HFFc6 (cell line): ENCODE results near the gene PTGS2. TPM values are rescaled to one million over a fixed set of nuclear protein-coding genes. Genes with fewer than 3 reads are reported as not detected.
"Not testable (repeated sequence)": the region's sequence is repeated elsewhere in the genome, so short reads cannot be mapped to it uniquely, and the experiment has no call there.

Experiments used
- DNase-seq: peaks from one replicate; pipeline ENCODE4 v3.0.0-alpha.2; 2018
- H3K27ac Mint-ChIP-seq: 2 replicates; pipeline ENCODE4 v1.8.0; 2020; ENCODE audit warnings: mild to moderate bottlenecking, mixed read lengths
- H3K27me3 Mint-ChIP-seq: 2 replicates; pipeline ENCODE4 v1.8.0; 2021; ENCODE audit warnings: mild to moderate bottlenecking, moderate library complexity, mixed read lengths; ENCODE audit not compliant: insufficient read depth
- H3K36me3 Mint-ChIP-seq: 2 replicates; pipeline ENCODE4 v1.8.0; 2021; ENCODE audit warnings: low read depth, mixed read lengths
- H3K4me1 Mint-ChIP-seq: 2 replicates; pipeline ENCODE4 v1.8.0; 2020; ENCODE audit warnings: low read depth, mixed read lengths
- H3K4me3 Mint-ChIP-seq: 2 replicates; pipeline ENCODE4 v1.8.0; 2020; ENCODE audit warnings: mild to moderate bottlenecking, moderate library complexity, mixed read lengths
- H3K9me3 Mint-ChIP-seq: 2 replicates; pipeline ENCODE4 v1.8.0; 2020; ENCODE audit warnings: mild to moderate bottlenecking, mixed read lengths
- total RNA-seq, 6 experiments: library from RNA; stranded (reverse); fragmentation: NEBNext Ultra II Directional; extraction: Animal tissue kit (Norgen Biotek cat#: 25700); gene quantifications; 2 replicates in 1 of 6; 3 replicates in 5 of 6; pipeline ENCODE4 v1.2.3, GENCODE V29; 2021
- TF ChIP-seq, protein P1 (sequence below): fragments of 200-600 bp; sonication (generic); IDR thresholded peaks from 2 replicates; pipeline ENCODE4 v1.5.0; 2021; ENCODE audit warnings: antibody characterized with exemption, mild to moderate bottlenecking

Gene PTGS2
- total RNA-seq, 6 experiments from 2014 or later = 59.2 to 176 (median 70.3) TPM

DNA sequence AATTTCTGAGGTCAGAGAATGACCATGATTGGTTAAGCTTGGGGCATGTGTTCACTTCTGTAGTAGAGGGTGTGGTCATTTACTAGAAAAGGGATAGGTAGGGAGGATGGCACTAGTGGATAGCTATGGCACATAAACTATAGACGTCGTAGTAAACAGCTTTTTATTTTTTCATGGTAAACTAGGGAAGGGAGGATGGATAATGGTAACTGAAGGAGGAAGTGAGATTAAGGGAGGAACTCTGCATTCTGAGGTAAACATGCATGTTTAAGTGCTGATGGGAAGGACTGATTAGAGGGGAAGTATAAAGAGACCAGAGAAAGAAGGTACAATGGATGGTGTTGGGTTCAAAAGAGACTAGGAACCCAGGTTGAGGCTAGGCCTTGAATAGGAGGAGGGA, 26.9 kb downstream of the PTGS2 start:
- no peak overlapping the region for H3K27ac Mint-ChIP-seq
- no peak for DNase-seq
- TF ChIP-seq, protein P1, sequence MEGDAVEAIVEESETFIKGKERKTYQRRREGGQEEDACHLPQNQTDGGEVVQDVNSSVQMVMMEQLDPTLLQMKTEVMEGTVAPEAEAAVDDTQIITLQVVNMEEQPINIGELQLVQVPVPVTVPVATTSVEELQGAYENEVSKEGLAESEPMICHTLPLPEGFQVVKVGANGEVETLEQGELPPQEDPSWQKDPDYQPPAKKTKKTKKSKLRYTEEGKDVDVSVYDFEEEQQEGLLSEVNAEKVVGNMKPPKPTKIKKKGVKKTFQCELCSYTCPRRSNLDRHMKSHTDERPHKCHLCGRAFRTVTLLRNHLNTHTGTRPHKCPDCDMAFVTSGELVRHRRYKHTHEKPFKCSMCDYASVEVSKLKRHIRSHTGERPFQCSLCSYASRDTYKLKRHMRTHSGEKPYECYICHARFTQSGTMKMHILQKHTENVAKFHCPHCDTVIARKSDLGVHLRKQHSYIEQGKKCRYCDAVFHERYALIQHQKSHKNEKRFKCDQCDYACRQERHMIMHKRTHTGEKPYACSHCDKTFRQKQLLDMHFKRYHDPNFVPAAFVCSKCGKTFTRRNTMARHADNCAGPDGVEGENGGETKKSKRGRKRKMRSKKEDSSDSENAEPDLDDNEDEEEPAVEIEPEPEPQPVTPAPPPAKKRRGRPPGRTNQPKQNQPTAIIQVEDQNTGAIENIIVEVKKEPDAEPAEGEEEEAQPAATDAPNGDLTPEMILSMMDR = no peak

DNA sequence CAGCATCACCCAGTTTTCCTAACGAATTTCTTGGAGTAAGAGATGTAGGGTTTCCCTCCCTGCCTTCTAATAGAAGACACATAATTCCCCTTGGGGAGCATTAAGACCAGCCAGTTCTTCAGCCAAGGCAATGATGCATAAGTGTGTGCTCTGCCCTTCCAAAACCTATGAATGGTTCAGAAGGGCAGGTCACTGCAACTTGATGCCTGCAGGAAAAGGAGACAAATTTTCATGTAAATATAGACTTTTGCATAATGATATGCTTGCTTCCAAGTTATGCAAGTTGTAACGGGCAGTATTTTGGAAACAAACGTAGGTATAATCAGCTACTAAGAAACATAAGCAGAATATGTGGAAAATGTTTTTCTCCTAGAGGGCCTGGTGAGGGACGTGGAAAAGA, 31.6 kb downstream of the PTGS2 start:
- Mint-ChIP-seq H3K4me1 (peaks cover 6% of the 10 kb centered on the region), H3K27me3 (no peaks in the 10 kb centered on the region; the same call in none of the 2 replicates), H3K9me3 (no peaks in the 10 kb centered on the region), H3K4me3 (no peak overlapping the region), H3K27ac (no peak overlapping the region), H3K36me3 (no peaks in the 10 kb centered on the region)
- DNase-seq = no peak
- TF ChIP-seq, protein P1 = no peak

More for the DNA sequence above, 26.9 kb downstream of the PTGS2 start:
- no peaks in the 10 kb centered on the region for H3K36me3 Mint-ChIP-seq
- H3K4me3 Mint-ChIP-seq = no peak overlapping the region
- no peaks in the 10 kb centered on the region for H3K9me3 Mint-ChIP-seq
- H3K27me3 Mint-ChIP-seq = peaks cover 1% of the 10 kb centered on the region
- H3K4me1 Mint-ChIP-seq = no peaks in the 10 kb centered on the region

DNA sequence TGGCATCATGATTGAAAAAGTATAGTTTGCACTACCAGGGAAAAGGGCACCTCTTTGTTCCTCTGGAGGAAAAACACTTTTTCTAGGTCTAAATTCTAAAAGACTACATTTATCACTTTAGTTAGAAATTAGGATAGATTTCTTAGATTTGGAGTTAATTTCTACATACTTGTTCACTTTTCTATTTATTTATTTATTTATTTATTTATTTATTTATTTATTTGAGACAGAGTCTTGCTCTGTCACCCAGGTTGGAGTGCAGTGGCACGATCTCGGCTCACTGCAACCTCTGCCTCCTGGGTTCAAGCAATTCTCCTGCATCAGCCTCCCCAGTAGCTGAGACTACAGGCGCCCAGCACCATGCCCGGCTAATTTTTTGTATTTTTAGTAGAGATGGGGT, 32.2 kb downstream of the PTGS2 start:
- not testable (repeated sequence) for H3K27ac Mint-ChIP-seq, DNase-seq, H3K36me3 Mint-ChIP-seq, H3K27me3 Mint-ChIP-seq, H3K4me3 Mint-ChIP-seq, H3K9me3 Mint-ChIP-seq
- H3K4me1 Mint-ChIP-seq = peaks cover 12% of the 10 kb centered on the region

DNA sequence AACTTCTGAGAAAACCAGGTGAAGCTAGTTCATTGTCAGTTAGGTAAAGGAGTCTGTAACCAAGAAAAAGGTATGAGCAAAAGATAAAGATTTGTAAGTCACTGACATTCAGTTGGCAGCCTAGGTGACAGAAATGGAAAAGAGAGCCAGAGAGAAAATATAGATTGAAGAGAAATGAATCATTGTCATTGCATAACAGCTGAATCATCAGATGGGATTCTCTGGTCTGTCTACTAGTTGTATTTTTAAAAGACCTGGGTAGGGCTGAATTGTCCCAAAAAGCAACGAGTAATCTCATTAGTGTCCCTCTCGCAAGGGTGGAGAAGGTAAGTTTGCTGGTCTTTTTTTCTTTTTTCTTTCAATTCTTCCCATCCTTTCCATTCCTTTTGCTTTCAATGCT, 36.6 kb downstream of the PTGS2 start:
- H3K9me3 Mint-ChIP-seq = no peaks in the 10 kb centered on the region
- no peaks in the 10 kb centered on the region for H3K36me3 Mint-ChIP-seq
- no peak overlapping the region for H3K4me3 Mint-ChIP-seq
- TF ChIP-seq, protein P1 = no peak
- H3K4me1 Mint-ChIP-seq = peaks cover 13% of the 10 kb centered on the region
- DNase-seq = peak; percentile 47
- H3K27ac Mint-ChIP-seq = no peak overlapping the region
- no peaks in the 10 kb centered on the region; the same call in 1 of the 2 replicates for H3K27me3 Mint-ChIP-seq

DNA sequence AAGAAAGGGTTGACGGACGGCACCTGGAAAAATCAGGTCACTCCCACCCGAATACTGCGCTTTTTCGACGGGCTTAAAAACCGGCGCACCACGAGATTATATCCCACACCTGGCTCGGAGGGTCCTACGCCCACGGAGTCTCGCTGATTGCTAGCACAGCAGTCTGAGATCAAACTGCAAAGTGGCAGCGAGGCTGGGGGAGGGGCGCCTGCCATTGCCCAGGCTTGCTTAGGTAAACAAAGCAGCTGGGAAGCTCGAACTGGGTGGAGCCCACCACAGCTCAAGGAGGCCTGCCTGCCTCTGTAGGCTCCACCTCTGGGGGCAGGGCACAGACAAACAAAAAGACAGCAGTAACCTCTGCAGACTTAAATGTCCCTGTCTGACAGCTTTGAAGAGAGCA, 42.7 kb downstream of the PTGS2 start:
- H3K36me3 Mint-ChIP-seq, H3K9me3 Mint-ChIP-seq, H3K4me3 Mint-ChIP-seq, DNase-seq, H3K4me1 Mint-ChIP-seq, H3K27me3 Mint-ChIP-seq, H3K27ac Mint-ChIP-seq: not testable (repeated sequence)

DNA sequence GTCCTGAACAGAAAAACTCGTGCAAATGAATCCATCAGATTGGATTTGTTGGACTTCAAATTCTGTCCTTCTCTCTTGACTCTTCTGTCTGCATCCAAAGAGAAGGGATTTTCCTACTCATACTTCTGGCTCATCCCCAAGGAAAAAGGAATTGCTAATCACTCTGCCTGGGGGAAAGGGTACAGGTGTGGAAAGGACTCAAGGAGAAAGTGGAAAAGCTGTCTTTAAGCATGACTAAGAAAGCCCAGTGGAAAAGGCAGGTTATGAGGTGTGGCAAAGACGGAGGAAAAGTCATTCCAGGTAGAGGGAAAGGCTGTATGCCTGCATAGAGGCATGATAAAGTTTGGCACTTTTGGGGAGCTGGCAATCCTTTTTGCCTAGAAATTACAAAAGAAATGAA, 43.4 kb downstream of the PTGS2 start:
- no peak overlapping the region for H3K4me3 Mint-ChIP-seq
- no peaks in the 10 kb centered on the region for H3K36me3 Mint-ChIP-seq
- DNase-seq = no peak
- no peaks in the 10 kb centered on the region for H3K9me3 Mint-ChIP-seq
- no peak overlapping the region for H3K27ac Mint-ChIP-seq
- no peaks in the 10 kb centered on the region for H3K27me3 Mint-ChIP-seq
- TF ChIP-seq, protein P1 = no peak
- no peaks in the 10 kb centered on the region for H3K4me1 Mint-ChIP-seq

DNA sequence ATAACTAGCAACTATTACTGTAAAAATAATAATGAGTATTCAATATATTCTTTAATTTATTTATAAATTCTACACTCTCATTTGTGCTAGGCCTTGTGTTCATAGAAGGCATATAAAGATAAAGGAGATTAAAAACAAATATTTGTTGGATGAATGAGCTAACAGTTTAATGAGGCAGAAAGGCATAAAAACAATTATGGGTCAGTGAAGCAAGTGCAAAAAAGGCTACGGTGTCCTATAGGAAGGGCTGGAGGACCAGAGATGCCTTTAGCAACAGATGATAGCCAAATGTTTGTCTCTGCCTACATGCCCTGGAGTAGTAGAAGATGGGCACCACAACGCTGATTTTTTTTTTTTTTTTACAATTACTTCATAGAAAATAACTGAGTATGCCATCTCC, 45.7 kb downstream of the PTGS2 start:
- no peaks in the 10 kb centered on the region for H3K4me1 Mint-ChIP-seq
- TF ChIP-seq, protein P1 = no peak
- no peak overlapping the region for H3K4me3 Mint-ChIP-seq
- H3K36me3 Mint-ChIP-seq = no peaks in the 10 kb centered on the region
- H3K27me3 Mint-ChIP-seq = no peaks in the 10 kb centered on the region
- DNase-seq = no peak
- no peaks in the 10 kb centered on the region for H3K9me3 Mint-ChIP-seq
- H3K27ac Mint-ChIP-seq = no peak overlapping the region
